Naive thymus-derived CD8-positive, alpha-beta T cell (primary cell): ENCODE results near the gene PHACTR3. TPM values are rescaled to one million over a fixed set of nuclear protein-coding genes. Genes with fewer than 3 reads are reported as not detected.

Source experiments
- ATAC-seq, 2 donors: fragments of 150-1000 bp; cut with Tn5 transposase in 1 of 2; sonication (Bioruptor Pico), chemical (Tn5 transposase) in 1 of 2; 1 replicate in 1 of 2; 2 replicates in 1 of 2; pipeline ENCODE4 v1.10.0; 2021; ENCODE audit warnings: mild to moderate bottlenecking in 2 of 2, moderate library complexity in 2 of 2
- POLR2A ChIA-PET: fragments of 350-600 bp; sonication (Branson Sonifier 250); formaldehyde crosslinking; loops from one replicate; lab custom pipeline; 2021; ENCODE audit warnings: antibody characterized with exemption; lab: Charles Lee
- DNase-seq, 10 donors: peaks; one replicate each; pipeline versions ENCODE4 v3.0.0 to v3.0.0-alpha.2; 2020 to 2022
- H3K27ac Mint-ChIP-seq, 10 donors: one replicate each; pipeline ENCODE4 v1.8.0; 2020 to 2022; ENCODE audit warnings: mild to moderate bottlenecking in 10 of 10, mixed read lengths in 10 of 10, moderate library complexity in 4 of 10, inconsistent platforms in 1 of 10
- H3K27me3 Mint-ChIP-seq, 5 donors: one replicate each; pipeline ENCODE4 v1.8.0; 2021 to 2022; ENCODE audit warnings: mixed read lengths in 5 of 5
- H3K36me3 Mint-ChIP-seq, 3 donors: one replicate each; pipeline ENCODE4 v1.8.0; 2020 to 2022; ENCODE audit warnings: mixed read lengths in 3 of 3, mild to moderate bottlenecking in 2 of 3, inconsistent platforms in 1 of 3
- H3K4me1 Mint-ChIP-seq, 4 donors: one replicate each; pipeline ENCODE4 v1.8.0; 2021 to 2022; ENCODE audit warnings: mixed read lengths in 4 of 4
- H3K4me3 Mint-ChIP-seq, 10 donors: one replicate each; pipeline ENCODE4 v1.8.0; 2020 to 2022; ENCODE audit warnings: mild to moderate bottlenecking in 10 of 10, mixed read lengths in 10 of 10, moderate library complexity in 6 of 10, inconsistent platforms in 1 of 10
- H3K9me3 Mint-ChIP-seq, 9 donors: one replicate each; pipeline ENCODE4 v1.8.0; 2020 to 2022; ENCODE audit warnings: mixed read lengths in 9 of 9, mild to moderate bottlenecking in 3 of 9, inconsistent platforms in 1 of 9, moderate library complexity in 1 of 9
- polyA plus RNA-seq, 3 donors: library from polyadenylated mRNA; unstranded; fragments of 300-500 nt; fragmentation: Illumina TruSeq; gene quantifications; one replicate each; pipeline ENCODE4 v1.2.3, GENCODE V29; 2021
- total RNA-seq, 8 experiments: library from RNA in 2 of 8; stranded (reverse) in 2 of 8; gene quantifications; one replicate each; pipeline ENCODE4 v1.2.3 and lab custom pipeline; 2021 to 2026

PHACTR3 gene
- total and polyA plus RNA-seq, 5 experiments from 2014 or later, result not detected

- DNase-seq, result peak in 1 of 10 donors; percentile 23
- no peak overlapping the region for H3K27ac Mint-ChIP-seq
- peaks cover 3 to 14% (median 6%) of the 10 kb centered on the region in 4 donors for H3K4me1 Mint-ChIP-seq
- H3K9me3 Mint-ChIP-seq, result no peaks in the 10 kb centered on the region
- POLR2A ChIA-PET, result no interaction called here
- H3K4me3 Mint-ChIP-seq, result peak overlapping the region in 3 of 10 donors; percentile 13 to 47 (median 21)
- peaks cover 0 to 2% (median 0%) of the 10 kb centered on the region in 3 donors for H3K36me3 Mint-ChIP-seq
- no peak for ATAC-seq
- peaks cover 23 to 68% (median 46%) of the 10 kb centered on the region in 5 donors for H3K27me3 Mint-ChIP-seq
Measured at GRCh38 chr20:59576216-59576953, 28.0 kb upstream of the PHACTR3 start.

GRCh38 chr20:59577037-59577808 is 27.1 kb upstream of the PHACTR3 start:
- Mint-ChIP-seq H3K4me3 (peak overlapping the region in 1 of 10 donors; percentile 29), H3K4me1 (peaks cover 0 to 5% (median 2%) of the 10 kb centered on the region in 4 donors), H3K9me3 (no peaks in the 10 kb centered on the region), H3K27me3 (peaks cover 23 to 62% (median 41%) of the 10 kb centered on the region in 5 donors), H3K36me3 (peaks cover 0 to 2% (median 0%) of the 10 kb centered on the region in 3 donors), H3K27ac (no peak overlapping the region)
- ATAC-seq (no peak), DNase-seq (peak in 1 of 10 donors; percentile 18)
- POLR2A ChIA-PET, result no interaction called here

DNA sequence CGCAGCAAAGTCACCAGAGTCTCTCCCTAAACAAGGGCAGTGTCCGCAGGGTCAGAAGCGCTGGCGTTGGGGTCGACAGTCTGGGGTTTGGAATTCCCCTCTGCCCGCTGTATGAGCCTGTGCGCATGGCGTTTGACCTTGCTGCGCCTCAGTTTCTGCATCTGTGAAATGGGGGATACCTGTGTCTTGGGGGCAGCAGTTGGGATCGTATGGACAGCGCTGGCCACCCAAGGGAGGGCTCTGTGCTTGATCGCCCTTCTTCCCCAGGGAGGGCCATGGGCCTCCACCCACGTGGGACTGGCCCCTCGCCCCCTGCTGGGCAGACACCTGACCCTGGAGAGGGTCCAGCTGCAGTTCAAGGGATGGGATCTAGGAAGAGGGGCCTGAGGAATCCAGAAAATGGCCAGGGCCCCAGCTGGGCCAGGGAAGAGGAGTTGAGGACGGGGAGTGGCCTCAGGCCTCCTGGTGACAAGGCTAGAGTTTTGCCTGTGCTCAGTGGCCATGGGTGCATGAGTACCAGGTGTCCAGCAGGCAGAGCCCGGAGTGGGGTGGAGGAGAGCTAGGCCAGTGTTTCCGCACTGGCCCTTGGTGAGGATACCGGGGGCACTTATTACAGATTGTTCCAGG is 26.4 kb upstream of the PHACTR3 start:
- POLR2A ChIA-PET, result no interaction called here
- Mint-ChIP-seq H3K9me3 (no peaks in the 10 kb centered on the region), H3K4me1 (peaks cover 0 to 4% (median 2%) of the 10 kb centered on the region in 4 donors), H3K4me3 (no peak overlapping the region), H3K27me3 (peaks cover 23 to 60% (median 41%) of the 10 kb centered on the region in 5 donors), H3K27ac (no peak overlapping the region), H3K36me3 (peaks cover 0 to 2% (median 0%) of the 10 kb centered on the region in 3 donors)
- DNase-seq (peak in 1 of 10 donors; percentile 16), ATAC-seq (no peak)

DNA sequence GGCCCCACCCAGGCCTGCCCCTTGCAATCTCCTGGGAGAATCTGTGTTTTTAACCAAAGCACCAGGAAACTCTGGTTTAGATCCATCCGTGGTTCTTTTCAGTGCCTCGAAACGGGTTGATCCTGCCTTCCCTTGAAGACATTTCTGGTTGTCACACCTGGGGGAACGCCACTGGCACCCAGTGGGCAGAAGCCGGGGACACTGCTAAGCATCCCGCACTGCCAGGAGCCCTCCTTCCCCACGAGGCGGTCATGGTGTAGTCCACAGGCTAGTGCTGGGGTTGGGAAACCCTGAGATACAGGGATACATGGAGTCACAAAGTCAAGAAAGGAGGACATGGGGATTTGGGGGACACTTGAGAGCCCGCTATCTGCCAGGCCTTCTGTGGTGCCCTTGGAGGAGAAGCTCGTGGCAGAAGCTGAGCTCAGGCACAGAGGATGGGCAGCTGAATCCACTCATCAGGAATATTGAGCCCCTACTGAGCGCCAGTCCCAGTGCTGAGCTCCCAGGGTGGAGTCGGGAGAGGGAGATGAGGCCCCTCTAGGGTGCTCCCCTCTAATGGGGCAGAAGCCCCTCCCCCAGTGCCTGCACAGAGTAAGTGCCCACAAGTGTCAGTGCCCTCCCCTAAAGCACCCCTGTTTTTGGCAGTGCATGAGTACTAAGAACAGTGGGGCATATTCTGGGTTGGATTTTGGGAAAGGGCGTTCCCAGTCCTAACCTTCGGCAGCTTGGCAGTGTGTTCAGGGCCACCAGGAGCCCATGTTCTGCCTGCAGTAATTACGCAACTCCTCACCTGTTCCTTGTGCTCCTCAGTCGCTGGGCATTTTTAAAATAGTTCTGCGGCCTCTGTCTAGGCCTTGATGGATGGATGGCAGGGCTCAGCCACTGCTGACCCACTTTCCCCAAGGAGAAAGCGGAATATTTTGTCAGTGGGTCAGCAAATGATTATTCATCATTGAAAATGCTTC is 25.6 kb upstream of the PHACTR3 start:
- POLR2A ChIA-PET, result no interaction called here
- DNase-seq (peak in 1 of 10 donors; percentile 31), ATAC-seq (no peak)
- Mint-ChIP-seq H3K4me3 (no peak overlapping the region), H3K36me3 (peaks cover 0 to 2% (median 0%) of the 10 kb centered on the region in 3 donors), H3K9me3 (no peaks in the 10 kb centered on the region), H3K27me3 (peaks cover 23 to 60% (median 41%) of the 10 kb centered on the region in 5 donors), H3K27ac (no peak overlapping the region), H3K4me1 (peaks cover 0 to 4% (median 2%) of the 10 kb centered on the region in 4 donors)

GRCh38 chr20:59579404-59580145 is 24.8 kb upstream of the PHACTR3 start:
- Mint-ChIP-seq H3K4me1 (peaks cover 0 to 4% (median 2%) of the 10 kb centered on the region in 4 donors), H3K36me3 (peaks cover 0 to 2% (median 0%) of the 10 kb centered on the region in 3 donors), H3K27ac (no peak overlapping the region), H3K27me3 (peaks cover 23 to 57% (median 41%) of the 10 kb centered on the region in 5 donors), H3K9me3 (no peaks in the 10 kb centered on the region), H3K4me3 (no peak overlapping the region)
- ATAC-seq, result no peak
- peak in 1 of 10 donors; percentile 14 for DNase-seq
- POLR2A ChIA-PET, result no interaction called here

DNA sequence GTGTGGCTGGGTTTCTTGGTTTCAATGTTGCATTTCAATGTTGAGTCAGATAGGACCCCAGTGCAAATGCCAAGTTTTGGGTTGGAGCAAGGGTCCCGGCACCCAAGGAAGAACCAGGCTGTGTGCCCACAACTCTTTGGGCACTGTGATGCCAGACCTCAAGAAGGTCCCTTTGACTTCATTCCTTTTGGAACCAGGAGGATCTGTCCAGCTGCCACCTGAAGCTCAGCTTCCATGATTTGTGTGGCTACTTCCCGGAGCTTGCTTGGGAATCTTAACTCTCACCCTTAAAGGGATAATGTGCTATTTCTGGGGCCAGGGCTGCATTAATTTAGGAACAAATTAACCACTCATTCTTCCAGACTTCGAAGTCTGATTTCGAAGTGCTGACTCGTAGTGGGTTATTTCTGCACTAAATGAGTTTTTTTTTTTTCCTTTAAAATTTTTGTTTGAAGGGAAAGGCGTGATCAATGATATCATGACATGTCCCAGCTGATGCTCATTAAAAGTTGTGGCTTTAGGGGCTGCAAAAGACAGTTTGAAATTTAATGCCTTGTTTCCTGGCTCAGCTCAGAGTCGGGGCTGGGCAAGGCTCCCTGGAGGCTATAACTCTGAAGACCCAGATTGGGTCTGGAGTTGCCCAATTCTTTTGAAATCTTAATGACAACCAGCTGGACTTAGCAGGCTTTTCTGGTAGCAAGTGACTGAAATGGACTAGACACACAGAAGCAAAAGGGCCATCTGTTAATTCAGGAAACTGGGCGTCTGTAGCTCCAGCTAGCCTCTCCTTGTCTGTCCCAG is 24.0 kb upstream of the PHACTR3 start:
- peaks cover 23 to 49% (median 38%) of the 10 kb centered on the region in 5 donors for H3K27me3 Mint-ChIP-seq
- peaks cover 0 to 2% (median 0%) of the 10 kb centered on the region in 3 donors for H3K36me3 Mint-ChIP-seq
- H3K9me3 Mint-ChIP-seq, result no peaks in the 10 kb centered on the region

GRCh38 chr20:59580991-59581401 is 23.3 kb upstream of the PHACTR3 start:
- DNase-seq, result peak in 1 of 10 donors; percentile 34
- no peaks in the 10 kb centered on the region for H3K9me3 Mint-ChIP-seq
- no peak overlapping the region for H3K27ac Mint-ChIP-seq
- H3K4me3 Mint-ChIP-seq, result no peak overlapping the region
- POLR2A ChIA-PET, result no interaction called here
- peaks cover 0 to 2% (median 0%) of the 10 kb centered on the region in 3 donors for H3K36me3 Mint-ChIP-seq
- H3K4me1 Mint-ChIP-seq, result peaks cover 6 to 10% (median 7%) of the 10 kb centered on the region in 4 donors
- ATAC-seq, result no peak
- peaks cover 23 to 43% (median 32%) of the 10 kb centered on the region in 5 donors for H3K27me3 Mint-ChIP-seq

More for the DNA sequence above, 24.0 kb upstream of the PHACTR3 start:
- POLR2A ChIA-PET, result no interaction called here
- DNase-seq (peak in 1 of 10 donors; percentile 23), ATAC-seq (no peak)
- no peak overlapping the region for H3K27ac Mint-ChIP-seq
- H3K4me3 Mint-ChIP-seq, result no peak overlapping the region
- peaks cover 0 to 4% (median 3%) of the 10 kb centered on the region in 4 donors for H3K4me1 Mint-ChIP-seq

- peak in 1 of 10 donors; percentile 7 for DNase-seq
- ATAC-seq, result no peak
- POLR2A ChIA-PET, result no interaction called here
- H3K27me3 Mint-ChIP-seq, result peaks cover 20 to 36% (median 28%) of the 10 kb centered on the region in 5 donors
- H3K4me1 Mint-ChIP-seq, result peaks cover 8 to 14% (median 10%) of the 10 kb centered on the region in 4 donors
- no peak overlapping the region for H3K27ac Mint-ChIP-seq
- H3K36me3 Mint-ChIP-seq, result no peaks in the 10 kb centered on the region
- no peaks in the 10 kb centered on the region for H3K9me3 Mint-ChIP-seq
- no peak overlapping the region for H3K4me3 Mint-ChIP-seq
Measured at GRCh38 chr20:59581993-59582679, 22.2 kb upstream of the PHACTR3 start.

- no peak overlapping the region for H3K27ac Mint-ChIP-seq
- POLR2A ChIA-PET, result no interaction called here
- H3K36me3 Mint-ChIP-seq, result no peaks in the 10 kb centered on the region
- H3K4me3 Mint-ChIP-seq, result no peak overlapping the region
- H3K27me3 Mint-ChIP-seq, result peaks cover 11 to 24% (median 20%) of the 10 kb centered on the region in 5 donors
- no peaks in the 10 kb centered on the region for H3K9me3 Mint-ChIP-seq
- ATAC-seq (no peak), DNase-seq (peak in 1 of 10 donors; percentile 40)
- H3K4me1 Mint-ChIP-seq, result peaks cover 6 to 12% (median 8%) of the 10 kb centered on the region in 4 donors
Measured at GRCh38 chr20:59583428-59584277, 20.7 kb upstream of the PHACTR3 start.
